Activated naive CD8-positive, alpha-beta T cell treated with anti-CD3 and anti-CD28 coated beads, Interleukin-2, amount 50 U/mL, for 16 hours (primary cell): ENCODE data around the gene ZNF3.
"Not testable (repeated sequence)": the region's sequence is repeated elsewhere in the genome, so short reads cannot be mapped to it uniquely, and the experiment has no call there.

ENCODE experiments used
- DNase-seq: peaks from one replicate; pipeline ENCODE4 v3.0.0-alpha.2; 2020; ENCODE audit warnings: low read depth, low spot score

ZNF3 gene

GRCh38 chr7:100081535-100082102 lies at the start of gene ZNF3:
Gene ZNF3, minus strand, starts transcription at chr7:100081723. Its CDS starts 4,366 bp downstream, at chr7:100077357.
- peak; percentile 96 for DNase-seq

GRCh38 chr7:100130608-100131453 lies 49.3 kb upstream of the ZNF3 start:
- peak; percentile 66 for DNase-seq

GRCh38 chr7:100130220-100130607 lies 48.7 kb upstream of the ZNF3 start:
- DNase-seq, result not testable (repeated sequence)

GRCh38 chr7:100128637-100128963 lies 47.1 kb upstream of the ZNF3 start:
- no peak for DNase-seq

- DNase-seq, result no peak
Measured at GRCh38 chr7:100127866-100128636, 46.5 kb upstream of the ZNF3 start.

- DNase-seq, result peak; percentile 82
Measured at GRCh38 chr7:100126931-100127865, 45.7 kb upstream of the ZNF3 start, which contains the start of gene MBLAC1. Gene MBLAC1, plus strand, starts transcription at chr7:100126967. Its CDS starts 429 bp downstream, at chr7:100127396.

GRCh38 chr7:100126239-100126930 lies 44.9 kb upstream of the ZNF3 start:
- no peak for DNase-seq

GRCh38 chr7:100124301-100125230 lies 43.0 kb upstream of the ZNF3 start:
- no peak for DNase-seq

GRCh38 chr7:100122568-100122967 lies 41.0 kb upstream of the ZNF3 start:
- DNase-seq, result no peak

- DNase-seq, result no peak
Measured at GRCh38 chr7:100122067-100122466, 40.5 kb upstream of the ZNF3 start.

GRCh38 chr7:100120733-100121036 lies 39.2 kb upstream of the ZNF3 start:
- DNase-seq, result no peak

- DNase-seq, result peak; percentile 43
Measured at GRCh38 chr7:100119970-100120732, 38.6 kb upstream of the ZNF3 start.

GRCh38 chr7:100119072-100119969 lies 37.8 kb upstream of the ZNF3 start, which contains the start of the genes CNPY4 and TAF6:
Gene CNPY4, plus strand, starts transcription at chr7:100119634. Its CDS starts 111 bp downstream, at chr7:100119745.
Gene TAF6, minus strand, starts transcription at chr7:100119358. Its CDS starts 5,149 bp downstream, at chr7:100114209.
- peak; percentile 83 for DNase-seq

- DNase-seq, result no peak
Measured at GRCh38 chr7:100118388-100119071, 37.0 kb upstream of the ZNF3 start.

- DNase-seq, result no peak
Measured at GRCh38 chr7:100115026-100115425, 33.5 kb upstream of the ZNF3 start.

GRCh38 chr7:100111914-100112313 lies 30.4 kb upstream of the ZNF3 start:
- no peak for DNase-seq

GRCh38 chr7:100111156-100111555 lies 29.6 kb upstream of the ZNF3 start:
- no peak for DNase-seq
